OCI-LY3 (cell line): ENCODE data around the gene MRPL33.

Experiments
- EZH2phosphoT487 ChIP-seq: fragments of 200-600 bp; shearing (Covaris generic); IDR thresholded peaks from 2 replicates; pipeline ENCODE4 v1.6.1; 2018; ENCODE audit warnings: antibody characterized with exemption, mixed run types, low read depth
- TF ChIP-seq, protein P1 (sequence below): fragments of 200-600, 300-600 bp; sonication (generic); IDR thresholded peaks from 2 replicates; pipeline ENCODE4 v1.5.1; 2014; ENCODE audit warnings: antibody characterized with exemption, low read length, low read depth

DNA sequence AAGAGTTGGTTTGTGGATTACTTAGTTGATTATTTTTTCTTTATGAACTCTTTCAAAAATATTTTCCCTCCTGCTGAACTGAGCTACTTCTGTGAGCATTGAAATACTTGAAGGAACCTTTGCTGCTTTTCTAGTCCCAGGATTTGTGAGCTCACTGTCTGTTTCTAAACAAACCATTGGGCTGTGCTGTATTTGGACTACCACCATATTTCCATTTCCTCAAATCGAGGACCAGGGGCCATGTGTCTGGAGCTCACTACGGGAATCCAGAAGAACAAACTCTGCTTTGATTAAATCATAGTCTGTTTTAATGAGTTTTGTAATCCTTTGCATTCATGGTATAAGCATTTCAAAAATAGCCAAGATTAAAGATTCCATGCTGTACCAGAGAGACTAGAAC is 1.3 kb downstream of the MRPL33 start:
- TF ChIP-seq, protein P1, sequence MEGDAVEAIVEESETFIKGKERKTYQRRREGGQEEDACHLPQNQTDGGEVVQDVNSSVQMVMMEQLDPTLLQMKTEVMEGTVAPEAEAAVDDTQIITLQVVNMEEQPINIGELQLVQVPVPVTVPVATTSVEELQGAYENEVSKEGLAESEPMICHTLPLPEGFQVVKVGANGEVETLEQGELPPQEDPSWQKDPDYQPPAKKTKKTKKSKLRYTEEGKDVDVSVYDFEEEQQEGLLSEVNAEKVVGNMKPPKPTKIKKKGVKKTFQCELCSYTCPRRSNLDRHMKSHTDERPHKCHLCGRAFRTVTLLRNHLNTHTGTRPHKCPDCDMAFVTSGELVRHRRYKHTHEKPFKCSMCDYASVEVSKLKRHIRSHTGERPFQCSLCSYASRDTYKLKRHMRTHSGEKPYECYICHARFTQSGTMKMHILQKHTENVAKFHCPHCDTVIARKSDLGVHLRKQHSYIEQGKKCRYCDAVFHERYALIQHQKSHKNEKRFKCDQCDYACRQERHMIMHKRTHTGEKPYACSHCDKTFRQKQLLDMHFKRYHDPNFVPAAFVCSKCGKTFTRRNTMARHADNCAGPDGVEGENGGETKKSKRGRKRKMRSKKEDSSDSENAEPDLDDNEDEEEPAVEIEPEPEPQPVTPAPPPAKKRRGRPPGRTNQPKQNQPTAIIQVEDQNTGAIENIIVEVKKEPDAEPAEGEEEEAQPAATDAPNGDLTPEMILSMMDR, result no peak
- no peak for TF ChIP-seq EZH2phosphoT487
